NCI-H524 (cell line): ENCODE results near the gene NTM.
"Not testable (repeated sequence)": the region's sequence is repeated elsewhere in the genome, so short reads cannot be mapped to it uniquely, and the experiment has no call there.

Experiments
- DNase-seq, 2 experiments: peaks; one replicate each; lab custom pipeline; 2025; lab: John Stamatoyannopoulos, UW

The NTM gene

GRCh38 chr11:131370090-131370751 is at the start of gene NTM:
NTM (plus strand) TSS chr11:131370615.
- DNase-seq: peak; percentile 64 to 80

GRCh38 chr11:131324921-131325570 is 45.4 kb upstream of the NTM start:
- DNase-seq: peak in 1 of 2 experiments; percentile 37

DNA sequence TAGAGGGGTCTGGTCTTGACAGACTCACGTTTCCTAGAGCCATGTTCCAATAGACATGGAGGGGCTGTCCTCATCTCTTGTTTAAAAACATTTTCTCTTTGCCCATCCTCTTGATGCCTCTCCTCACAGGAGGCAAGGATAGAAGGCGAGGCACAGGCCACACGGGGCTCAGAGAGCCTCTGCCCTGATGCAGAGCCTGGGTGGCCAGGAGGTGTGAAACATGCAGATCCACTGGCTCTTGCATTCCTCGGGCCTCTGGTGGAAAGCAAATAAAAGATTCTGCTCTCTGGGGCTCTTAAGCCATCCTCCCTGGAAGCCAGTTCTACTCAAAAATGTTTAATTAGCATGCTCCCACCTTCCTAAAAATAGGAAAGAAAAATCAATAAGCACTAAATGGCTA is 43.6 kb upstream of the NTM start:
- DNase-seq: no peak

- no peak for DNase-seq
These were observed 43.0 kb upstream of the NTM start for GRCh38 chr11:131327421-131327820.

DNA sequence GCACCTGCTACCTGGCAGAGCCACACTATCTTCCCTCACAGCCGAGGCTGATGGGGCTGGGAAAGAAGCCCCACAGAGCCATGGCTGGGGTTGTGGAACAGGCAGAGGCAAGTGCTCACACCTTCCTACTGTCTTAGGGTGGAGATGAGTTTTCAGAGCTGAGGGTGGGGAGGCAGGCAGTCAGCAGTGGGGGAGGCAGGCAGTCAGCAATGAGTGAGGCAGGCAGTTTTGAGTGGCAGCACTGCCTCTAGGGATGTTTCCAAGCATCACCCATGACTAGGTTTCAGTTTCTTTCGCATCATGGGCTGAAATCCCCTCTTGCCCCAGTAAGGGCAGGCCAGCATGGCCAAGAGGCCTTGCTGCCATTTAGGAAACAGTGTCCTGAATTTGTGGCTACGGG is 41.6 kb upstream of the NTM start:
- DNase-seq: no peak

DNA sequence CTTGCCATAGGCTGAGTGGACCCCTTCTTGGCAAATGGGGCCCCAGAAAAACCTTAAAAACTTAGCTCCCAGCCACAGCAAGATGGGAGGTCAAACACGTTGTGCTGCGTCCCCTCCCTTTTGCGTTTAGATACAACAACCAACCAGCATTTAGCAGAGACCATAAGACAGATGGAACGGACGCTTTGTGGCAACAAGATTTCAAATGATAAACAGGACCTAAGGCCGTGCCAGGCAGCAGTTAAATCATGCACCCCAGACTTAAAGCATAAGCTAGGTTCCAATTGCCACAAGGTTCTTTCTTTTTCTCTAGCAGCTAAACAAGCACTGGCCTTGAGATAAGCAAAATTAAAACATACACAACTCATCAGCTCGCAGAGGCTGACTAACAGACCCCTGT is 39.4 kb upstream of the NTM start:
- no peak for DNase-seq

DNA sequence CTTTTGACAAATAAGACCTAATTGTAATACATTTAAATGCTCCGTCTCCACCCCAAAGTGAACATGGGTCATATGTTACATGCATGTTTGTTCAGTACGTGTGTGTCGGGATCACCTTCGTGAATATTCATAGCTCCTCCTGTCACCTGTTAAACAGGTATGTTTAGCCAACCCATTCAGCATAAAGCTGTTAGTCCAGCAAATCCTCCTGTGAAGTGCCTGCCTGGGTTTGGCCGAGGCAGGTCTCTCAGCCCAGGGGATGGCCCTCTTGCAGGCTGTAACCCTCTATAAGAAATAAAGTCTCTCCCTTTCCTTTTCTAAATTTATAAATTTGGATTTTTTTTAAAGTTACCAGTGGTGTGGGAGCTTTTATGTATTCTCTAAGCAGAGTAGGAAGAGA is 38.9 kb upstream of the NTM start:
- no peak for DNase-seq

- no peak for DNase-seq
These were observed 35.8 kb upstream of the NTM start for GRCh38 chr11:131334601-131335000.

DNA sequence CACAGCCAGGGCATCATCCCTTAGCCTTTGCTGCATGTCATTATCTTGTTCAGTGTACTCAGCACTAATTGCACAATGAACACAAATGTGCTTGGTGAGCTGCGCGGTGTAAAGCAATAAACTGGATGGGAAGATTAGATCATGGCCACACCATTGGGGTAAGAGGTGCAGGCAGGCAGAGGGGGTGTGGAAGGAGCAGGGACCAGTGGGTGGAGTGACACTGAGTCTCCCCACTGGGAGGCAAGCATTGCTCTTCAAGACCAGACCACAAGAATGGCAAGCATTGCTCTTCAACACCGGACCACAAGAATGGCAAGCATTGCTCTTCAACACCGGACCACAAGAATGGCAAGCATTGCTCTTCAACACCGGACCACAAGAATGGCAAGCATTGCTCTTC is 28.5 kb upstream of the NTM start:
- not testable (repeated sequence) for DNase-seq

GRCh38 chr11:131342442-131342841 is 28.0 kb upstream of the NTM start:
- not testable (repeated sequence) for DNase-seq

DNA sequence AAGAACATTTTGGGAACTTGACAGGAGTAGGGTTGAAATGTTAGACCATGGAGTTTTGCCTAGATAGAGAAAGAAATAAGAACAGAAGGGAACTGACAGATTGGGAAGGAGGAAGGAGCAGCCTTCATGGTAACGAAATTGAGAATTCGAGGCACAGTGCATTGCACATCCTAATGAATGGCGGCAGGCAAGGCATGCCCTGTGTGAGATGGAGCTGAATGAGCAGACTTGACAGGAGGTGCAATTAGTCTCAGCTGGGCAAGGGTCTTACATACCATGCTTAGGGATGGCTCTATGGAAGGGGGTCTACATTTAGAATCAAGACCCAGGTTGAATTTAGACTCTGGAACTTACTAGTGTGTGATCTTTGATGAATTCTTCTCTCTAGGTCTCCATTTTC is 25.0 kb upstream of the NTM start:
- no peak for DNase-seq

GRCh38 chr11:131349368-131350086 is 20.9 kb upstream of the NTM start:
- DNase-seq: no peak

GRCh38 chr11:131350872-131351271 is 19.5 kb upstream of the NTM start:
- no peak for DNase-seq

DNA sequence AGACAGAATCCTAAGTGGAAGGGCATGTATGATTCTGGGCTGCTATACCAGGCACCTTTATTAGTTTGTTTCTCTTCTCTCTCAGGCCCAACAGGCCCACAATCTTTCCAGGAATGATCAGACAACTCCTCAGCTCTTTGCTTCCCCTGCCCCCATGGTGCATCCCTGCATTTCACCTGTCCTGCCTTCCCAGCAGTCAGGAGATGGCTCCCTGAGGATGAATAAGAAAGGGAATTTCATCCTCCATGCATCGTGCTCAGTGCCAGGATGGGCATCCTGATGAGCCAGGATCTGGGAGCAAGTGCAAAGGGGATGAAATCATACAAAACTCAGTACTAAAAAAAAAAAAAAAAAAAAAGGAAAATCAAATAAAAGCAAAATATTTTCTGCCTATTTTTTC is 18.6 kb upstream of the NTM start:
- DNase-seq: no peak

- DNase-seq: no peak
These were observed 16.6 kb upstream of the NTM start for GRCh38 chr11:131353766-131354165.

DNA sequence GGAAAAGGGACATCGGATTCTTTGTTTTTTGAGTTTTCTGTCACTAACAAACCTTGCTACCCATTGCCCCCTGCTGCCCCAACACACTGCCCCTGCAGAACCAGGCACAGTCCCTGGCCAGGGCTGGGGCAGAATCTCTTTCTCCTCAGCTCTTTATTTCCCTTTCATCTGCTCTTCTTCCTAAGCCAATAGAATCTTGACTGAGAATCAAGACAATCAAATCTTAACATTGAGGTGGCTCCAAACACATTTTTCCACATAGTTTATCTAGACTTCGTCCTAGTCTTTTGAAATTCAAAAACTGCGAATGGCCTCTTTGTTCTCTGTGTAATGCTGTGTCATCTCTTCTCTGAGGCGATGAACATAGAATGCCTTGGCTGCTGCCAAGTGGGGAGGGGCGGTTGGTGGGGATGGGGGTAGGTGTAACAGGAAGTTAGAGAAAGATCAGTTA is 16.1 kb upstream of the NTM start:
- DNase-seq: no peak

GRCh38 chr11:131356206-131356605 is 14.2 kb upstream of the NTM start:
- no peak for DNase-seq

DNA sequence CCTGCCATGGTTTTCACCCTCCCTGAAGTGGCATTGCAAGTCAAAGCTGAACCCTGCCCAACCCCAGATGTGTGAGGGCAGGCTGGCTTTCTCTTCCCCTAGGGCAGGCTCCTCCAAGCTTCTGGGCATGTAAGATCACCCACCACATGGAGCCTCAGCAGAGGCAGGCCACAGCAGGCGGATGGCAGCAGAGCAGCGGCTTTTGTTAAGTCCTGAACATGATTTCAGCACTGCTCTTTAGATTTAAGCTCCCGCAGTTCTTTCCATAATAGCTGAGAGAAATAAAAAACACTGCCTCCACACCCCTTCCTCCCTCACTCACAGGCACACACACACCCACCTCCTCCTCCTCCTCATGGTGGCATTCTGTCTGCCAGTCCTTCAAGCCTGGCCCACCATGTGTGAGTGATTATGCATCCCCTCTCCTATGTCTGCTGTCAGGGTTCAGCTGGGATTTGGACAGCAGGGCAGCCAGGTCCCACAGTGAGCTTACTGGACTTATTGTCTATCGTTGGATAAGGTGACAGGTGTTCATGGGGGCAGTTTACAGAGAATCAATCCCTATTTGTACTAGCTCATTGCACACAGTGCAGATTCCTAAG is 5.0 kb upstream of the NTM start:
- DNase-seq: peak; percentile 10 to 79

DNA sequence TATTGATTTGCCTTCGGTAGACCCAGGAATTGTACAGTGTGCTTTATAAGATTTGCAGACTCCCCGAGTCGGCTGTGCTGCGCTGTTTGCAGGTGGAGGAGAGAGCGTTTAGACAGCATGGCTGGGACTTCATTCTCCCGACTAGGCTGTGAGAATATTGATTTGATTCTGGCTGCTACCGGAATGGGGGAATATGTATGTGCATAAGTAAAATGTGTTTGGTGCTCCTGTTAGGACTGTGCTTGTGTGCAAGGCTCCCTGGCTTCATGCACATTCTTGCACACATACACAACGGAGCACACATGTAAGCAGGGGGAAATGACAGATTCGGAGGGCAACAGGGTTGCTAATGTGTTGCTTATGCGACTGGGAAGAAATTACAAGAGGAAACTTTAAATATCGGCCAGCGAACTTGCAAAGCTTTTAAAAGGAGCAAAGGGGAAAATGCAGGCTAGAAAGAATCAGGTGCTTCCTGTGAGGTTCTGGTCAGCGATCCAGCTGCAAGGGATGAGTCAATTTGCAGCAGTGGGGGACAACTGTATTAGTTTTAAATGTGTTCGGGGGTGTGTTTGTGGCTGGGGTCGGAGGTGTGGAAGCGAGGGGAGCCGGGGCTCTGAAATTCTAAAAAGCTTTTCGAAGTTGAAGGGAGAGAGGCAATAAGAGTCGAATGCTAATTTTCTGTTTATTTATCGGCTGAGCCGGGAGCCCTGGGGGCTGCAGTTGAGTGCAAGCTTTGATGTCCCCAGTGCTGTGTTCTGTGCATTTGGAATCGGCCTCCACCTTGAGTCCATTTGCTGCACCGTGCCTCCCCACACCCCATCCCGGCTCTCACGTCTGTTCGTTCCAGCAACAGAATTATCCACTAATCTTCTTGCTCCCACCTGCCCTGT is 731 bp downstream of the NTM start:
- peak; percentile 6 to 37 for DNase-seq

DNA sequence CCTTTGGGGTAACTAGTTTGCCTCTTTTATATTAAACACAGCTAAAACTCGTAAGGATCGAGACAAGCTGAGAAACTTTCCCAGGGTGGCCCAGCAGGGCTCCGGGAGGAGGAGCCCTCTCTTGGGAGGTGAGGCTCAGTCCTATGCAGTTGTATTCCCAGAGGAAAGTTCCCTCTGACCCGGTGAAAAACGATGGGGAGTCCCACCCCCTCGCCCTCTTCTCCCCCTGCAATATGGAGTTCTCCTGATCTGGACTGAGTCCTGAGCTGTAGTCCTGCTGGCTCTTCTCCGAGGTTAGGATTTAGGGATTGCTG is 1.3 kb downstream of the NTM start:
- no peak for DNase-seq

- DNase-seq: peak in 1 of 2 experiments; percentile 36
These were observed 2.0 kb downstream of the NTM start for GRCh38 chr11:131372234-131372962.
